ENCODE data around the gene PIK3R6. TPM values are rescaled to one million over a fixed set of nuclear protein-coding genes. Genes with fewer than 3 reads are reported as not detected.

The PIK3R6 gene
- total RNA-seq, 4 donors from 2014 or later, result 0.52 to 2.5 (median 1.1) TPM

- intact Hi-C loops (cut with DNase I; ENCODE audit: low total_unique reads), result no loop called here
- H3K4me3 ChIP-seq (ENCODE audit: low read depth, poor library complexity, severe bottlenecking), result no peak overlapping the region
- 92 to 95% methylated on average over 2 of the region's 2 CpGs for WGBS, 2 donors
- no peak for TF ChIP-seq POLR2A (IDR thresholded peaks at IDR 0.05)
- TF ChIP-seq, protein P1, sequence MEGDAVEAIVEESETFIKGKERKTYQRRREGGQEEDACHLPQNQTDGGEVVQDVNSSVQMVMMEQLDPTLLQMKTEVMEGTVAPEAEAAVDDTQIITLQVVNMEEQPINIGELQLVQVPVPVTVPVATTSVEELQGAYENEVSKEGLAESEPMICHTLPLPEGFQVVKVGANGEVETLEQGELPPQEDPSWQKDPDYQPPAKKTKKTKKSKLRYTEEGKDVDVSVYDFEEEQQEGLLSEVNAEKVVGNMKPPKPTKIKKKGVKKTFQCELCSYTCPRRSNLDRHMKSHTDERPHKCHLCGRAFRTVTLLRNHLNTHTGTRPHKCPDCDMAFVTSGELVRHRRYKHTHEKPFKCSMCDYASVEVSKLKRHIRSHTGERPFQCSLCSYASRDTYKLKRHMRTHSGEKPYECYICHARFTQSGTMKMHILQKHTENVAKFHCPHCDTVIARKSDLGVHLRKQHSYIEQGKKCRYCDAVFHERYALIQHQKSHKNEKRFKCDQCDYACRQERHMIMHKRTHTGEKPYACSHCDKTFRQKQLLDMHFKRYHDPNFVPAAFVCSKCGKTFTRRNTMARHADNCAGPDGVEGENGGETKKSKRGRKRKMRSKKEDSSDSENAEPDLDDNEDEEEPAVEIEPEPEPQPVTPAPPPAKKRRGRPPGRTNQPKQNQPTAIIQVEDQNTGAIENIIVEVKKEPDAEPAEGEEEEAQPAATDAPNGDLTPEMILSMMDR (IDR thresholded peaks at IDR 0.05), result no peak
- DNase-seq (ENCODE audit: low spot score in 2 of 2), result peak in 1 of 2 donors; percentile 8
These were observed 19.6 kb downstream of the PIK3R6 start for GRCh38 chr17:8847891-8848290.

DNA sequence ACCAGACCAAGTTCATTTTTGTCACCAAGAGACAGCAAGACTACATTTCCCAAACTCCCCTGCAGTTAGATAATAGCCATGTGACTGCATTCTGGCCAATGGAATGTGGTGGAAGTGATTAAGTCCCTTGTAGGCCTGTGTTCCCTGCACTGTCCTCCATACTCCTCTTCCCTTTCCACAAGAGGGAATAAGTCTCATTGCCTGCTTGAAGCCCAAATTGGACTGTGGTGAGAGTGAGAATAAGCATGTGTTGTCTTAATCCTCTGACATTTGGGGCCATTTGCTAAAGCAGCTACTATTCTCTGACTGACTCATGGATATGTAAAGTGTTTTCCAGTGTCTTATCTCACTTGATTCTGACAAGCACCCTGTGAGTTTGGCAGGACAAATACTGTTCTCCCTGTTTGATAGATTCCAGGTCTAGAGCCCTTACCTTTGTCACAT lies 20.7 kb downstream of the PIK3R6 start:
- no peak for TF ChIP-seq POLR2A (IDR thresholded peaks at IDR 0.05)
- TF ChIP-seq, protein P1 (IDR thresholded peaks at IDR 0.05), result no peak
- no peak for DNase-seq (ENCODE audit: low spot score in 2 of 2)
- intact Hi-C loops (cut with DNase I; ENCODE audit: low total_unique reads), result no loop called here
- no peak overlapping the region for H3K4me3 ChIP-seq (ENCODE audit: low read depth, poor library complexity, severe bottlenecking)

- intact Hi-C loops (cut with DNase I; ENCODE audit: low total_unique reads), result no loop called here
These were observed 22.9 kb downstream of the PIK3R6 start for GRCh38 chr17:8844229-8845218.

DNA sequence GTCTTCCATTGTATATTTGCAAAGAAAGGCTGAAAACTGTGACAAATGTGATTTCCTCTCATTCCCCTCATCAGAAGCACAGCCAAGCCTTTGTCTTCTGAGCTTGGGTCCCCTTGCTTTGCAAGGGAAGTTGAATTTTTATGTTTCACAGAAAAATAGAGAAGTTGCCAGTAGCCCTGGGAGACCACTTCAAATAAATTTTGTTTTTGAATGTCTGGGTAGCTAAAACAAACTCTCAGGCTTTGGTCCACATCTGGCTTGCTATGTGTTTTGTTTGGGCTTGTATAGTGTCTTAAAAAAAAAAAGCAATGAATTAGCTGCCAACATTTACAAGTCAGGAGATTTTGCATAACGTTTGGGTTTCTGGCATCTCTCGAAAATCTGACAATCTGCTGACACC lies 24.1 kb downstream of the PIK3R6 start:
- intact Hi-C loops (cut with DNase I; ENCODE audit: low total_unique reads), result no loop called here
- TF ChIP-seq, protein P1 (IDR thresholded peaks at IDR 0.05), result no peak
- TF ChIP-seq POLR2A (IDR thresholded peaks at IDR 0.05), result no peak
- 18% methylated on average over 2 of the region's 2 CpGs for WGBS, 2 donors
- no peak for DNase-seq (ENCODE audit: low spot score in 2 of 2)
- no peak overlapping the region for H3K4me3 ChIP-seq (ENCODE audit: low read depth, poor library complexity, severe bottlenecking)

More at GRCh38 chr17:8844229-8845218, 22.9 kb downstream of the PIK3R6 start:
- no peak for DNase-seq (ENCODE audit: low spot score in 2 of 2)
- TF ChIP-seq, protein P1 (IDR thresholded peaks at IDR 0.05), result no peak
- TF ChIP-seq POLR2A (IDR thresholded peaks at IDR 0.05), result no peak
- WGBS, 2 donors, result 70 to 83% methylated on average over 9 of the region's 9 CpGs
- no peak overlapping the region for H3K4me3 ChIP-seq (ENCODE audit: low read depth, poor library complexity, severe bottlenecking)

DNA sequence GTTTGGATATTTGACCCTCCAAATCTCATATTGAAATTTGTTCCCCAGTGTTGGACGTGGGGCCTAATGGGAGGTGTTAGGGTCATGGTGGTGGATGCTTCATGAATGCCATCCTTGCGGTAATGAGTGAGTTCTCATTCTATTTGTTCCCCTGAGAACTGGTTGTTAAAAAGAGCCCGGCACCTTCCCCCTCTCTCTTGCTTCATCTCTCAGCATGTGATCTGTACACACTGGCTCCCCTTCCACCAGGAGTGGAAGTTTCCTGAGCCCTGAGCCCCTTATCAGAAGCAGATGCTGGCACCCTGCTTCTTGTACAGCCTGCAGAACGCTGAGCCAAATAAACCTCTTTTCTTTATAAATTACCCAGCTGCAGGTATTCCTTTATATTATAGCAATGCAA lies 25.6 kb downstream of the PIK3R6 start:
- peak in 1 of 2 donors; percentile 62 for DNase-seq (ENCODE audit: low spot score in 2 of 2)
- no peak for TF ChIP-seq POLR2A (IDR thresholded peaks at IDR 0.05)
- TF ChIP-seq, protein P1 (IDR thresholded peaks at IDR 0.05), result no peak
- intact Hi-C loops (cut with DNase I; ENCODE audit: low total_unique reads), result no loop called here
- WGBS, 2 donors, result 82 to 83% methylated on average over 4 of the region's 4 CpGs
- H3K4me3 ChIP-seq (ENCODE audit: low read depth, poor library complexity, severe bottlenecking), result no peak overlapping the region
